ENCODE data around the gene ADGRG3. TPM values are rescaled to one million over a fixed set of nuclear protein-coding genes. Genes with fewer than 3 reads are reported as not detected.

Gene ADGRG3
- total and polyA plus RNA-seq, 11 donors = 0.12 to 1.4 (median 0.53) TPM

GRCh38 chr16:57730771-57731730 lies 62.9 kb downstream of the ADGRG3 start:
- Histone ChIP-seq H3K9me3 (peaks cover 0 to 10% (median 0%) of the 10 kb centered on the region in 12 donors), H3K27me3 (no peaks in the 10 kb centered on the region), H3K36me3 (no peaks in the 10 kb centered on the region), H3K4me3 (no peak overlapping the region), H3K4me1 (peaks cover 0 to 11% (median 6%) of the 10 kb centered on the region in 12 donors), H3K27ac (no peak overlapping the region)
- intact Hi-C loops (cut with DNase I) = loop anchor here in 1 of 10 donors (10.0 kb wide), 1 partner anchor 274 kb away; the partner anchor contains the start of genes USB1 and ZNF319
- TF ChIP-seq CTCF (IDR thresholded peaks at IDR 0.05) (no peak), POLR2A (IDR thresholded peaks at IDR 0.05) (no peak)
- no peak for ATAC-seq
- WGBS, 4 donors = 52 to 66% (median 65%) methylated on average over 9 to 13 of the region's 13 CpGs
- peak in 1 of 5 donors; percentile 14 for DNase-seq

GRCh38 chr16:57732037-57732436 lies 63.9 kb downstream of the ADGRG3 start:
- Histone ChIP-seq H3K9me3 (peaks cover 0 to 10% (median 0%) of the 10 kb centered on the region in 12 donors), H3K27me3 (no peaks in the 10 kb centered on the region), H3K27ac (no peak overlapping the region), H3K4me3 (no peak overlapping the region), H3K36me3 (no peaks in the 10 kb centered on the region), H3K4me1 (peaks cover 0 to 21% (median 16%) of the 10 kb centered on the region in 12 donors)
- no peak for DNase-seq
- WGBS, 4 donors = 65 to 73% (median 68%) methylated on average over 2 of the region's 2 CpGs
- no peak for TF ChIP-seq POLR2A (IDR thresholded peaks at IDR 0.05)
- no peak for TF ChIP-seq CTCF (IDR thresholded peaks at IDR 0.05)
- intact Hi-C loops (cut with DNase I) = loop anchor here in 1 of 10 donors (10.0 kb wide), 1 partner anchor 273 kb away; the partner anchor contains the start of genes USB1 and ZNF319
- no peak for ATAC-seq

GRCh38 chr16:57732714-57733113 lies 64.6 kb downstream of the ADGRG3 start:
- WGBS, 4 donors = 67 to 80% (median 71%) methylated on average over 2 of the region's 2 CpGs
- no peak overlapping the region for H3K27ac ChIP-seq
- TF ChIP-seq POLR2A (IDR thresholded peaks at IDR 0.05) (no peak), CTCF (IDR thresholded peaks at IDR 0.05) (no peak)

More at GRCh38 chr16:57732714-57733113, 64.6 kb downstream of the ADGRG3 start:
- DNase-seq = peak in 1 of 5 donors; percentile 3
- no peak overlapping the region for H3K4me3 ChIP-seq
- no peak for ATAC-seq
- intact Hi-C loops (cut with DNase I) = loop anchor here in 1 of 10 donors (10.0 kb wide), 1 partner anchor 272 kb away; the partner anchor contains the start of genes USB1 and ZNF319
- H3K27me3 ChIP-seq = no peaks in the 10 kb centered on the region
- peaks cover 0 to 26% (median 18%) of the 10 kb centered on the region in 12 donors for H3K4me1 ChIP-seq
- H3K9me3 ChIP-seq = peaks cover 0 to 10% (median 0%) of the 10 kb centered on the region in 12 donors
- peaks cover 0 to 2% (median 0%) of the 10 kb centered on the region in 9 donors for H3K36me3 ChIP-seq
